WTC11 (cell line): ENCODE measurements around the gene BORCS8. TPM values are rescaled to one million over a fixed set of nuclear protein-coding genes. Genes with fewer than 3 reads are reported as not detected.

Experiments used
- ATAC-seq: fragments of 200-7000 bp; cut with Tn5 transposase; 2 replicates; pipeline ENCODE4 v1.10.0; 2021; ENCODE audit warnings: mild to moderate bottlenecking, moderate library complexity
- CTCF ChIA-PET: fragments of 300-600 bp; sonication (Branson Sonifier 250); formaldehyde crosslinking; loops from one replicate; lab custom pipeline; 2021; ENCODE audit warnings: antibody characterized with exemption; lab: Charles Lee
- POLR2A ChIA-PET: fragments of 350-600 bp; sonication (Branson Sonifier 250); formaldehyde crosslinking; loops from one replicate; lab custom pipeline; 2021; ENCODE audit warnings: antibody characterized with exemption; lab: Charles Lee
- DNase-seq: peaks from one replicate; pipeline ENCODE4 v3.0.0; 2021; ENCODE audit warnings: low spot score
- H3K27ac Mint-ChIP-seq: 2 replicates; pipeline ENCODE4 v1.8.0; 2021; ENCODE audit warnings: mixed read lengths
- H3K27me3 Mint-ChIP-seq: 2 replicates; pipeline ENCODE4 v1.8.0; 2021; ENCODE audit warnings: low read depth, mild to moderate bottlenecking, moderate library complexity, mixed read lengths
- H3K36me3 Mint-ChIP-seq: 2 replicates; pipeline ENCODE4 v1.8.0; 2021; ENCODE audit warnings: mixed read lengths
- H3K4me1 Mint-ChIP-seq: 2 replicates; pipeline ENCODE4 v1.8.0; 2022; ENCODE audit warnings: mixed read lengths
- H3K4me3 Mint-ChIP-seq: 2 replicates; pipeline ENCODE4 v1.8.0; 2021; ENCODE audit warnings: mild to moderate bottlenecking, moderate library complexity, mixed read lengths
- H3K9me3 Mint-ChIP-seq: 2 replicates; pipeline ENCODE4 v1.8.0; 2021; ENCODE audit warnings: mixed read lengths
- ESRRA ChIP-seq: sonication (generic); formaldehyde crosslinking; IDR thresholded peaks from 2 replicates; pipeline ENCODE4 v1.8.1; 2022; ENCODE audit warnings: mild to moderate bottlenecking, missing genetic modification reagents, borderline replicate concordance
- FOXP1 ChIP-seq: sonication (generic); formaldehyde crosslinking; IDR thresholded peaks from 2 replicates; pipeline ENCODE4 v1.8.0; 2022; ENCODE audit warnings: missing genetic modification reagents, mild to moderate bottlenecking, moderate library complexity, borderline replicate concordance
- GABPB1 ChIP-seq: sonication (generic); formaldehyde crosslinking; IDR thresholded peaks from 2 replicates; pipeline ENCODE4 v1.8.1; 2023; ENCODE audit warnings: mild to moderate bottlenecking, missing genetic modification reagents
- GRHL2 ChIP-seq: fragments of 250-450 bp; sonication (Bioruptor Pico); IDR thresholded peaks from 2 replicates; pipeline ENCODE4 v1.8.0; 2022; ENCODE audit warnings: mild to moderate bottlenecking, moderate library complexity; ENCODE audit not compliant: insufficient replicate concordance, severe bottlenecking
- HMGA2 ChIP-seq: fragments of 250-450 bp; sonication (Bioruptor Pico); IDR thresholded peaks from 2 replicates; pipeline ENCODE4 v1.4.0; 2021; ENCODE audit warnings: mild to moderate bottlenecking, moderate library complexity
- ZNF263 ChIP-seq: sonication (generic); formaldehyde crosslinking; IDR thresholded peaks from 2 replicates; pipeline ENCODE4 v1.8.1; 2022; ENCODE audit warnings: low read depth, mild to moderate bottlenecking, moderate library complexity, missing genetic modification reagents
- ZNF396 ChIP-seq: fragments of 250-450 bp; sonication (Bioruptor Pico); IDR thresholded peaks from 2 replicates; pipeline ENCODE4 v1.8.0; 2021; ENCODE audit warnings: mild to moderate bottlenecking, moderate library complexity, borderline replicate concordance
- total RNA-seq: library from RNA; stranded (reverse); gene quantifications from 3 replicates; pipeline ENCODE4 v1.2.3, GENCODE V29; 2021
- TF ChIP-seq, protein P1 (sequence below): fragments of 250-450 bp; sonication (Bioruptor Pico); IDR thresholded peaks from 2 replicates; pipeline ENCODE4 v2.1.2; 2022; ENCODE audit warnings: mild to moderate bottlenecking, moderate library complexity
- TF ChIP-seq, protein P2 (sequence below): sonication (generic); formaldehyde crosslinking; IDR thresholded peaks from 2 replicates; pipeline ENCODE4 v1.8.0; 2023; ENCODE audit warnings: mild to moderate bottlenecking, missing genetic modification reagents
- TF ChIP-seq, protein P3 (sequence below): sonication (generic); formaldehyde crosslinking; IDR thresholded peaks from 2 replicates; pipeline ENCODE4 v1.8.0; 2022; ENCODE audit warnings: missing genetic modification reagents
- TF ChIP-seq, protein P4 (sequence below): sonication (generic); formaldehyde crosslinking; IDR thresholded peaks from 2 replicates; pipeline ENCODE4 v1.8.1; 2022; ENCODE audit warnings: mild to moderate bottlenecking, moderate library complexity, missing genetic modification reagents
- TF ChIP-seq, protein P5 (sequence below): sonication (generic); formaldehyde crosslinking; IDR thresholded peaks from 2 replicates; pipeline ENCODE4 v1.8.0; 2022; ENCODE audit warnings: mild to moderate bottlenecking, missing genetic modification reagents

Gene BORCS8
- total RNA-seq, 1 experiment from 2014 or later, result 20.9 TPM

DNA sequence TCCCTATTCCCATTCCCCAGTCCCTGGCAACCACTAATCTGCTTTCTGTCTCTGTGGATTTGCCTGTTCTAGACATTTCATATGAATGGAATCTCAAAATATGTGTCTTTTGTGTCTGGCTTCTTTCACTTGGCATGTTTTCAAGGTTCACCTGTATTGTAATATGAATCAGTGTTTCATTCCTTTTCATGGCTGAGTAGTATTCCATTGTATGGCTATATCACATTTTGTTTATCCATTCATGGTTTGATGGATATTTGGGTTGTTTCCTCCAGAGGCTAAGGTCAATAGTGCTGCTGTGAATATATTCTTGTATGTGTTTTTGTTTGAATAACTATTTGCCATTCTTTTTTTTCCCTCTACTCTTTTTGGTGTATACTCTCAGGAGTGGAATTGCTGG is 44.2 kb upstream of the BORCS8 start:
- no peak overlapping the region for H3K27ac Mint-ChIP-seq
- H3K4me1 Mint-ChIP-seq, result no peaks in the 10 kb centered on the region
- H3K27me3 Mint-ChIP-seq, result peaks cover 45% of the 10 kb centered on the region
- peaks cover 26% of the 10 kb centered on the region for H3K9me3 Mint-ChIP-seq
- CTCF ChIA-PET, result interaction anchor here (0.9 kb wide), 1 partner anchor 11 kb away, joined by 3 read pairs; no protein-coding TSS in a partner anchor
- POLR2A ChIA-PET, result no interaction called here
- TF ChIP-seq FOXP1 (CRISPR knock-in tag), result no peak
- TF ChIP-seq, protein P1, sequence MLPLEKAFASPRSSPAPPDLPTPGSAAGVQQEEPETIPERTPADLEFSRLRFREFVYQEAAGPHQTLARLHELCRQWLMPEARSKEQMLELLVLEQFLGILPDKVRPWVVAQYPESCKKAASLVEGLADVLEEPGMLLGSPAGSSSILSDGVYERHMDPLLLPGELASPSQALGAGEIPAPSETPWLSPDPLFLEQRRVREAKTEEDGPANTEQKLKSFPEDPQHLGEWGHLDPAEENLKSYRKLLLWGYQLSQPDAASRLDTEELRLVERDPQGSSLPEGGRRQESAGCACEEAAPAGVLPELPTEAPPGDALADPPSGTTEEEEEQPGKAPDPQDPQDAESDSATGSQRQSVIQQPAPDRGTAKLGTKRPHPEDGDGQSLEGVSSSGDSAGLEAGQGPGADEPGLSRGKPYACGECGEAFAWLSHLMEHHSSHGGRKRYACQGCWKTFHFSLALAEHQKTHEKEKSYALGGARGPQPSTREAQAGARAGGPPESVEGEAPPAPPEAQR (CRISPR knock-in tag), result no peak
- TF ChIP-seq, protein P2, sequence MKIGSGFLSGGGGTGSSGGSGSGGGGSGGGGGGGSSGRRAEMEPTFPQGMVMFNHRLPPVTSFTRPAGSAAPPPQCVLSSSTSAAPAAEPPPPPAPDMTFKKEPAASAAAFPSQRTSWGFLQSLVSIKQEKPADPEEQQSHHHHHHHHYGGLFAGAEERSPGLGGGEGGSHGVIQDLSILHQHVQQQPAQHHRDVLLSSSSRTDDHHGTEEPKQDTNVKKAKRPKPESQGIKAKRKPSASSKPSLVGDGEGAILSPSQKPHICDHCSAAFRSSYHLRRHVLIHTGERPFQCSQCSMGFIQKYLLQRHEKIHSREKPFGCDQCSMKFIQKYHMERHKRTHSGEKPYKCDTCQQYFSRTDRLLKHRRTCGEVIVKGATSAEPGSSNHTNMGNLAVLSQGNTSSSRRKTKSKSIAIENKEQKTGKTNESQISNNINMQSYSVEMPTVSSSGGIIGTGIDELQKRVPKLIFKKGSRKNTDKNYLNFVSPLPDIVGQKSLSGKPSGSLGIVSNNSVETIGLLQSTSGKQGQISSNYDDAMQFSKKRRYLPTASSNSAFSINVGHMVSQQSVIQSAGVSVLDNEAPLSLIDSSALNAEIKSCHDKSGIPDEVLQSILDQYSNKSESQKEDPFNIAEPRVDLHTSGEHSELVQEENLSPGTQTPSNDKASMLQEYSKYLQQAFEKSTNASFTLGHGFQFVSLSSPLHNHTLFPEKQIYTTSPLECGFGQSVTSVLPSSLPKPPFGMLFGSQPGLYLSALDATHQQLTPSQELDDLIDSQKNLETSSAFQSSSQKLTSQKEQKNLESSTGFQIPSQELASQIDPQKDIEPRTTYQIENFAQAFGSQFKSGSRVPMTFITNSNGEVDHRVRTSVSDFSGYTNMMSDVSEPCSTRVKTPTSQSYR (CRISPR knock-in tag), result no peak
- TF ChIP-seq GRHL2 (CRISPR knock-in tag), result no peak
- no peak for TF ChIP-seq ZNF396 (CRISPR knock-in tag)
- TF ChIP-seq, protein P3, sequence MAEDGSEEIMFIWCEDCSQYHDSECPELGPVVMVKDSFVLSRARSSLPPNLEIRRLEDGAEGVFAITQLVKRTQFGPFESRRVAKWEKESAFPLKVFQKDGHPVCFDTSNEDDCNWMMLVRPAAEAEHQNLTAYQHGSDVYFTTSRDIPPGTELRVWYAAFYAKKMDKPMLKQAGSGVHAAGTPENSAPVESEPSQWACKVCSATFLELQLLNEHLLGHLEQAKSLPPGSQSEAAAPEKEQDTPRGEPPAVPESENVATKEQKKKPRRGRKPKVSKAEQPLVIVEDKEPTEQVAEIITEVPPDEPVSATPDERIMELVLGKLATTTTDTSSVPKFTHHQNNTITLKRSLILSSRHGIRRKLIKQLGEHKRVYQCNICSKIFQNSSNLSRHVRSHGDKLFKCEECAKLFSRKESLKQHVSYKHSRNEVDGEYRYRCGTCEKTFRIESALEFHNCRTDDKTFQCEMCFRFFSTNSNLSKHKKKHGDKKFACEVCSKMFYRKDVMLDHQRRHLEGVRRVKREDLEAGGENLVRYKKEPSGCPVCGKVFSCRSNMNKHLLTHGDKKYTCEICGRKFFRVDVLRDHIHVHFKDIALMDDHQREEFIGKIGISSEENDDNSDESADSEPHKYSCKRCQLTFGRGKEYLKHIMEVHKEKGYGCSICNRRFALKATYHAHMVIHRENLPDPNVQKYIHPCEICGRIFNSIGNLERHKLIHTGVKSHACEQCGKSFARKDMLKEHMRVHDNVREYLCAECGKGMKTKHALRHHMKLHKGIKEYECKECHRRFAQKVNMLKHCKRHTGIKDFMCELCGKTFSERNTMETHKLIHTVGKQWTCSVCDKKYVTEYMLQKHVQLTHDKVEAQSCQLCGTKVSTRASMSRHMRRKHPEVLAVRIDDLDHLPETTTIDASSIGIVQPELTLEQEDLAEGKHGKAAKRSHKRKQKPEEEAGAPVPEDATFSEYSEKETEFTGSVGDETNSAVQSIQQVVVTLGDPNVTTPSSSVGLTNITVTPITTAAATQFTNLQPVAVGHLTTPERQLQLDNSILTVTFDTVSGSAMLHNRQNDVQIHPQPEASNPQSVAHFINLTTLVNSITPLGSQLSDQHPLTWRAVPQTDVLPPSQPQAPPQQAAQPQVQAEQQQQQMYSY (CRISPR knock-in tag), result no peak
- TF ChIP-seq, protein P4, sequence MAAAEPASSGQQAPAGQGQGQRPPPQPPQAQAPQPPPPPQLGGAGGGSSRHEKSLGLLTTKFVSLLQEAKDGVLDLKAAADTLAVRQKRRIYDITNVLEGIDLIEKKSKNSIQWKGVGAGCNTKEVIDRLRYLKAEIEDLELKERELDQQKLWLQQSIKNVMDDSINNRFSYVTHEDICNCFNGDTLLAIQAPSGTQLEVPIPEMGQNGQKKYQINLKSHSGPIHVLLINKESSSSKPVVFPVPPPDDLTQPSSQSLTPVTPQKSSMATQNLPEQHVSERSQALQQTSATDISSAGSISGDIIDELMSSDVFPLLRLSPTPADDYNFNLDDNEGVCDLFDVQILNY (CRISPR knock-in tag), result no peak
- no peak for TF ChIP-seq ZNF263 (CRISPR knock-in tag)
- H3K36me3 Mint-ChIP-seq, result peaks cover 4% of the 10 kb centered on the region
- no peak overlapping the region for H3K4me3 Mint-ChIP-seq
- DNase-seq, result no peak
- no peak for ATAC-seq

DNA sequence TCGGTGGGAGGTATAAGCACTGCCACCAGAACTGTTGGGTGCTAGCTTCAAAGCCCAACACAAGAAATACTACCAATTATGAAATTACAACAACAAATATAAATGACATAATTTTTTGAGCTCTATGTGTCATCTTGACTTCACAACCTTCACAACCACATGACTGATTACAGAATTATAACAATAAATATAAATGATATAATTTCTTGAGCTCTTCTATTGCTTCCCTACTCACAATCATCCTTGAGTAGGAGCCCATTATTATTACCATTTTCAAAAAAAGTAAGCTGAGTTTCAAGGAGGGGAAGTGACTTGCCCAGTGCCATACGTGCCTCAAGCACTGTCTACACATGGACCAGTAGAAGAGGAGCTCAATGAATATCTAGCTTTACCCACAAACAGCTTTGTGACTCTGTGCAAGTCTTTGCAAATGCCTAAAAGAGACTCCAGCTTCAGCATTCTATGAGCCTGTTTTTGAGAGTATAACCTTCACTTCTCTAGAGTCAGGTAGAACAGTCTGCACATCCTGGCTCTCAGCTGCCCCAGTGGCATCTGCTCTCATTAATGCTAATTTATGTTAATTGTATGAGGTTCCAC is 42.4 kb upstream of the BORCS8 start:
- Mint-ChIP-seq H3K27me3 (peaks cover 42% of the 10 kb centered on the region), H3K36me3 (peaks cover 4% of the 10 kb centered on the region), H3K4me1 (no peaks in the 10 kb centered on the region), H3K9me3 (peaks cover 26% of the 10 kb centered on the region), H3K4me3 (no peak overlapping the region), H3K27ac (no peak overlapping the region)
- POLR2A ChIA-PET, result no interaction called here
- DNase-seq (no peak), ATAC-seq (no peak)
- TF ChIP-seq GABPB1 (CRISPR knock-in tag), result no peak
- TF ChIP-seq HMGA2 (CRISPR knock-in tag), result no peak
- TF ChIP-seq, protein P5, sequence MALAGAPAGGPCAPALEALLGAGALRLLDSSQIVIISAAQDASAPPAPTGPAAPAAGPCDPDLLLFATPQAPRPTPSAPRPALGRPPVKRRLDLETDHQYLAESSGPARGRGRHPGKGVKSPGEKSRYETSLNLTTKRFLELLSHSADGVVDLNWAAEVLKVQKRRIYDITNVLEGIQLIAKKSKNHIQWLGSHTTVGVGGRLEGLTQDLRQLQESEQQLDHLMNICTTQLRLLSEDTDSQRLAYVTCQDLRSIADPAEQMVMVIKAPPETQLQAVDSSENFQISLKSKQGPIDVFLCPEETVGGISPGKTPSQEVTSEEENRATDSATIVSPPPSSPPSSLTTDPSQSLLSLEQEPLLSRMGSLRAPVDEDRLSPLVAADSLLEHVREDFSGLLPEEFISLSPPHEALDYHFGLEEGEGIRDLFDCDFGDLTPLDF (CRISPR knock-in tag), result no peak
- no peak for TF ChIP-seq ESRRA (CRISPR knock-in tag)
- no peak for TF ChIP-seq ZNF263 (CRISPR knock-in tag)
- CTCF ChIA-PET, result interaction anchor here (1.1 to 1.6 kb wide), 3 partner anchors 10 to 130 kb away, joined by 3 to 10 read pairs (median 5); no protein-coding TSS in a partner anchor
